H1 (cell line): ENCODE data around the gene NLRP6. TPM values are rescaled to one million over a fixed set of nuclear protein-coding genes. Genes with fewer than 3 reads are reported as not detected.

ENCODE experiments used
- CTCF ChIA-PET: fragments of 300-600 bp; sonication (Branson Sonifier 250); formaldehyde crosslinking; loops from one replicate; lab custom pipeline; 2021; ENCODE audit not compliant: partially characterized antibody; lab: Charles Lee
- POLR2A ChIA-PET: fragments of 300-600 bp; sonication (Branson Sonifier 250); formaldehyde crosslinking; loops from one replicate; lab custom pipeline; 2021; ENCODE audit warnings: inconsistent platforms; ENCODE audit not compliant: partially characterized antibody; lab: Charles Lee
- DNase-seq, 2 experiments: peaks; one replicate each; pipeline versions ENCODE4 v3.0.0 to v3.0.0-alpha.2; 2010 to 2022; ENCODE audit warnings: low spot score in 2 of 2, low read depth in 1 of 2, mixed read lengths in 1 of 2
- FAIRE-seq: peaks from 2 replicates; lab custom pipeline; 2011; peaks lifted over from hg19 to GRCh38; lab: Jason Lieb, UNC
- H2AFZ ChIP-seq: 2 replicates; pipeline ENCODE4 v1.8.1; 2012; ENCODE audit warnings: low read length, inconsistent platforms
- H2AK5ac ChIP-seq: 2 replicates; pipeline ENCODE4 v1.6.1; 2013; ENCODE audit warnings: low read depth, low read length
- H2BK120ac ChIP-seq: replicated peaks from 2 replicates; pipeline ENCODE3; 2013; ENCODE audit warnings: low read depth, low read length, inconsistent platforms
- H2BK12ac ChIP-seq: 2 replicates; pipeline ENCODE4 v1.6.1; 2013; ENCODE audit warnings: low read depth, low read length
- H2BK15ac ChIP-seq: 2 replicates; pipeline ENCODE4 v1.6.1; 2013; ENCODE audit warnings: low read length
- H2BK20ac ChIP-seq: 2 replicates; pipeline ENCODE4 v1.6.1; 2013; ENCODE audit warnings: low read length
- H2BK5ac ChIP-seq: 2 replicates; pipeline ENCODE4 v1.6.1; 2013; ENCODE audit warnings: low read depth, low read length
- H3K14ac ChIP-seq: 2 replicates; pipeline ENCODE4 v1.6.1; 2013; ENCODE audit warnings: inconsistent platforms; ENCODE audit not compliant: insufficient read length
- H3K18ac ChIP-seq: 2 replicates; pipeline ENCODE4 v1.6.1; 2013; ENCODE audit warnings: low read length; ENCODE audit errors: extremely low read depth
- H3K23ac ChIP-seq: 2 replicates; pipeline ENCODE4 v1.6.1; 2013; ENCODE audit warnings: inconsistent platforms; ENCODE audit not compliant: insufficient read length
- H3K23me2 ChIP-seq: 2 replicates; pipeline ENCODE4 v1.6.1; 2013; ENCODE audit warnings: low read depth, low read length
- H3K27ac ChIP-seq: 2 replicates; pipeline ENCODE4 v1.6.1; 2011; ENCODE audit warnings: low read depth, low read length, inconsistent platforms
- H3K27me3 ChIP-seq, 4 experiments: replicated peaks in 1 of 4; 1 replicate in 1 of 4; 2 replicates in 3 of 4; pipeline versions ENCODE4 v1.6.1 to v1.8.1; 2011 to 2013; ENCODE audit warnings: low read length in 3 of 4, mild to moderate bottlenecking in 3 of 4, inconsistent platforms in 2 of 4, mixed read lengths in 2 of 4, moderate library complexity in 1 of 4; ENCODE audit not compliant: control insufficient read depth in 3 of 4, insufficient read depth in 3 of 4; ENCODE audit errors: extremely low read depth in 1 of 4
- H3K36me3 ChIP-seq, 4 experiments: 2 replicates each; pipeline versions ENCODE4 v1.6.1 to v1.8.1; 2011 to 2013; ENCODE audit warnings: mild to moderate bottlenecking in 4 of 4, low read length in 3 of 4, moderate library complexity in 2 of 4, control low read depth in 1 of 4, inconsistent platforms in 1 of 4; ENCODE audit not compliant: insufficient read depth in 4 of 4, control insufficient read depth in 2 of 4
- H3K4ac ChIP-seq: replicated peaks from 2 replicates; pipeline ENCODE3; 2013; ENCODE audit warnings: low read length, low read depth, mixed read lengths, inconsistent platforms; ENCODE audit not compliant: insufficient read length
- H3K4me1 ChIP-seq, 4 experiments: replicated peaks in 1 of 4; 1 replicate in 1 of 4; 2 replicates in 3 of 4; pipeline versions ENCODE4 v1.6.1 to v1.8.1; 2011 to 2013; ENCODE audit warnings: low read length in 3 of 4, inconsistent platforms in 2 of 4, mixed read lengths in 1 of 4; ENCODE audit not compliant: insufficient read depth in 4 of 4, control insufficient read depth in 3 of 4
- H3K4me2 ChIP-seq, 2 experiments: 2 replicates each; pipeline versions ENCODE4 v1.6.1 to v1.8.1; 2011 to 2013; ENCODE audit warnings: low read depth in 2 of 2, low read length in 2 of 2, control low read depth in 1 of 2, inconsistent platforms in 1 of 2, mild to moderate bottlenecking in 1 of 2; ENCODE audit not compliant: insufficient read depth in 1 of 2
- H3K4me3 ChIP-seq, 4 experiments: fragments of 200-600, 300-600 bp in 1 of 4; sonication (generic), shearing (Covaris generic), sonication (Bioruptor Twin) in 1 of 4; 2 replicates each; pipeline versions ENCODE4 v1.5.1 to v1.8.1; 2011 to 2016; ENCODE audit warnings: low read length in 4 of 4, low read depth in 3 of 4, control low read depth in 2 of 4, inconsistent platforms in 2 of 4, mild to moderate bottlenecking in 2 of 4, mixed read lengths in 1 of 4, moderate library complexity in 1 of 4; ENCODE audit not compliant: insufficient read depth in 2 of 4; ENCODE audit errors: extremely low read depth in 1 of 4
- H3K56ac ChIP-seq: replicated peaks from 2 replicates; pipeline ENCODE3; 2013; ENCODE audit warnings: low read depth, mild to moderate bottlenecking, mixed read lengths, low read length, inconsistent platforms; ENCODE audit not compliant: insufficient read length
- H3K79me1 ChIP-seq: 2 replicates; pipeline ENCODE4 v1.6.1; 2013; ENCODE audit warnings: low read depth, low read length, control low read depth
- H3K79me2 ChIP-seq, 2 experiments: 2 replicates each; pipeline versions ENCODE4 v1.6.1 to v1.8.1; 2012 to 2013; ENCODE audit warnings: low read length in 2 of 2, mild to moderate bottlenecking in 2 of 2, inconsistent platforms in 1 of 2; ENCODE audit not compliant: insufficient read depth in 2 of 2, control insufficient read depth in 1 of 2
- H3K9ac ChIP-seq, 4 experiments: replicated peaks in 1 of 4; 1 replicate in 1 of 4; 2 replicates in 3 of 4; pipeline versions ENCODE4 v1.6.1 to v1.8.1; 2011 to 2013; ENCODE audit warnings: low read depth in 3 of 4, low read length in 3 of 4, control low read depth in 2 of 4, mild to moderate bottlenecking in 2 of 4, moderate library complexity in 2 of 4, inconsistent platforms in 1 of 4; ENCODE audit errors: extremely low read depth in 1 of 4
- H3K9me3 ChIP-seq, 2 experiments: 2 replicates each; pipeline versions ENCODE4 v1.6.1 to v1.8.1; 2012 to 2013; ENCODE audit warnings: mild to moderate bottlenecking in 2 of 2, moderate library complexity in 2 of 2, control low read depth in 1 of 2, inconsistent platforms in 1 of 2, low read depth in 1 of 2, low read length in 1 of 2, mixed read lengths in 1 of 2; ENCODE audit not compliant: insufficient read depth in 2 of 2
- H4K20me1 ChIP-seq, 2 experiments: replicated peaks in 1 of 2; 2 replicates each; pipeline versions ENCODE3 to v1.8.1; 2011 to 2013; ENCODE audit warnings: inconsistent platforms in 2 of 2, low read length in 2 of 2, mild to moderate bottlenecking in 1 of 2; ENCODE audit not compliant: insufficient read depth in 2 of 2, control insufficient read depth in 1 of 2
- H4K5ac ChIP-seq: 2 replicates; pipeline ENCODE4 v1.6.1; 2013; ENCODE audit warnings: low read length, low read depth, mixed read lengths, inconsistent platforms; ENCODE audit not compliant: insufficient read length
- H4K8ac ChIP-seq: 2 replicates; pipeline ENCODE4 v1.8.0; 2013; ENCODE audit warnings: mild to moderate bottlenecking, moderate library complexity, low read length, inconsistent platforms; ENCODE audit not compliant: insufficient read depth; ENCODE audit errors: extremely low read depth
- H4K91ac ChIP-seq: replicated peaks from 2 replicates; pipeline ENCODE3; 2013; ENCODE audit warnings: low read length, mixed read lengths, inconsistent platforms; ENCODE audit not compliant: insufficient read length
- WGBS, 2 experiments: shearing (Covaris generic) in 1 of 2; methylation state at CpG; one replicate each; pipeline versions ENCODE4 v1.1.6 to v1.1.7; 2013 to 2015; ENCODE audit warnings: low lambda C conversion rate in 2 of 2, mixed read lengths in 2 of 2, inconsistent platforms in 1 of 2, low coverage in 1 of 2, missing lambda C conversion rate in 1 of 2; ENCODE audit not compliant: insufficient replicate concordance in 2 of 2, insufficient coverage in 1 of 2, insufficient read length in 1 of 2; ENCODE audit errors: extremely low coverage in 1 of 2, missing lambda C conversion rate in 1 of 2; 5-methylcytosine and 5-hydroxymethylcytosine counted together
- polyA plus RNA-seq, 7 experiments: library from polyadenylated mRNA; depleted of rRNA in 3 of 7; stranded (reverse) in 5 of 7; unstranded in 2 of 7; fragments of >200 nt in 5 of 7; fragments of 200-250 nt in 2 of 7; gene quantifications; 1 replicate in 5 of 7; 2 replicates in 1 of 7; 4 replicates in 1 of 7; pipeline versions ENCODE4 v1.2.1 to v1.2.3, GENCODE V29; 2011 to 2013; ENCODE audit warnings: missing spikeins in 2 of 7, mixed read lengths in 2 of 7
- total RNA-seq: library from RNA; stranded (reverse); fragmentation: NEBNext Ultra II Directional; extraction: Animal tissue kit (Norgen Biotek cat#: 25700); gene quantifications from 2 replicates; pipeline ENCODE4 v1.2.1, GENCODE V29; 2021

Gene NLRP6
- total and polyA plus RNA-seq, 2 of the 8 experiments (the other 6 are each of a cell fraction or from before 2014, with no cell fraction given): not detected

- no peaks in the 10 kb centered on the region for H3K23me2 ChIP-seq
- no peak overlapping the region for H3K56ac ChIP-seq
- H4K20me1 ChIP-seq: no peaks in the 10 kb centered on the region
- no peak overlapping the region for H4K5ac ChIP-seq
- H3K27me3 ChIP-seq: no peaks in the 10 kb centered on the region
- FAIRE-seq: no peak
- H4K91ac ChIP-seq: no peak overlapping the region
- no peak overlapping the region for H3K4me2 ChIP-seq
- no peak overlapping the region for H2BK20ac ChIP-seq
- H3K27ac ChIP-seq: no peak overlapping the region
- H2BK12ac ChIP-seq: peak overlapping the region; percentile 84; the same call in 1 of the 2 replicates
- H2BK120ac ChIP-seq: no peak overlapping the region
- POLR2A ChIA-PET: interaction anchor here (0.9 to 2.5 kb wide), 3 partner anchors 15 to 21 kb away, joined by 3 to 8 read pairs (median 3); no protein-coding TSS in a partner anchor
- H3K9me3 ChIP-seq: no peaks in the 10 kb centered on the region
- no peak overlapping the region for H4K8ac ChIP-seq
- no peak overlapping the region for H2AFZ ChIP-seq
- H3K36me3 ChIP-seq: no peaks in the 10 kb centered on the region
- CTCF ChIA-PET: interaction anchor here (0.8 to 7.0 kb wide), 6 partner anchors 8 to 91 kb away, joined by 3 to 36 read pairs (median 5); no protein-coding TSS in a partner anchor
- H3K9ac ChIP-seq: no peak overlapping the region
- H3K79me1 ChIP-seq: no peaks in the 10 kb centered on the region
- no peaks in the 10 kb centered on the region for H3K79me2 ChIP-seq
- H3K4me1 ChIP-seq: peaks cover 4 to 20% (median 14%) of the 10 kb centered on the region in 4 experiments
- H3K23ac ChIP-seq: no peak overlapping the region
- 94% methylated on average over 22 of the region's 22 CpGs; no CpG with 5 or more reads in 1 of the 2 experiments for WGBS, 2 experiments
- no peak overlapping the region; the same call in 1 of the 2 replicates for H3K18ac ChIP-seq
- no peak overlapping the region for H2BK5ac ChIP-seq
- H3K4me3 ChIP-seq: no peak overlapping the region
- peak overlapping the region; percentile 48; the same call in 1 of the 2 replicates for H2AK5ac ChIP-seq
- no peak overlapping the region for H3K14ac ChIP-seq
- H3K4ac ChIP-seq: peak overlapping the region; percentile 54
- peak overlapping the region; percentile 46; the same call in 1 of the 2 replicates for H2BK15ac ChIP-seq
- DNase-seq: peak in 1 of 2 experiments; percentile 29
These were observed 5.8 kb upstream of the NLRP6 start for GRCh38 chr11:272195-272930.
